Mucosa of descending colon (tissue), 3 donors: Measurements from ENCODE around the gene CTDSPL. TPM values are rescaled to one million over a fixed set of nuclear protein-coding genes. Genes with fewer than 3 reads are reported as not detected.

Experiments used
- ATAC-seq: fragments of 200-7000 bp; cut with Tn5 transposase; one replicate; pipeline ENCODE4 v1.9.1; 2020; ENCODE audit warnings: mild to moderate bottlenecking, moderate library complexity
- DNase-seq, 3 donors: peaks; one replicate each; pipeline ENCODE4 v3.0.0-alpha.2; 2020
- H3K36me3 ChIP-seq: fragments of 200-600 bp; one replicate; pipeline ENCODE4 v1.8.0; 2021; ENCODE audit warnings: low read depth, mild to moderate bottlenecking
- H3K4me1 ChIP-seq: fragments of 200-600 bp; one replicate; pipeline ENCODE4 v1.8.0; 2021; ENCODE audit warnings: low read depth, mild to moderate bottlenecking
- H3K4me3 ChIP-seq: fragments of 200-600 bp; one replicate; pipeline ENCODE4 v1.8.0; 2021; ENCODE audit warnings: mild to moderate bottlenecking
- H3K9me3 ChIP-seq: fragments of 200-600 bp; one replicate; pipeline ENCODE4 v1.8.0; 2021; ENCODE audit warnings: mild to moderate bottlenecking
- CTCF ChIP-seq: fragments of 200-600 bp; IDR thresholded peaks from one replicate; pipeline ENCODE4 v1.8.0; 2022; ENCODE audit warnings: antibody characterized with exemption, mild to moderate bottlenecking
- intact Hi-C, 2 donors: fragments of 100-400 bp; cut with DNase I in 1 of 2; cut with micrococcal nuclease in 1 of 2; formaldehyde crosslinking; loops; one replicate each; pipeline versions ENCODE4 v1.11.0 to v1.11.1; 2022; cut with DNase I, micrococcal nuclease
- total RNA-seq, 3 donors: library from RNA; stranded (reverse); fragmentation: NEBNext Ultra II Directional in 2 of 3; extraction: Animal tissue kit (Norgen Biotek cat#: 25700) in 2 of 3; gene quantifications; one replicate each; pipeline versions ENCODE4 v1.2.1 to v1.2.4, GENCODE V29; 2021 to 2023
- donor health status: DM: no; HTN: no; CAD: no; lungs with moderate emphysema.
- donor health status: DM: no; HTN: no; CAD: no.
- donor health status: DM: no; HTN: yes; CAD: no.

The CTDSPL gene
- total RNA-seq, 3 donors from 2014 or later = 59.1 to 89.7 (median 88.1) TPM

DNA sequence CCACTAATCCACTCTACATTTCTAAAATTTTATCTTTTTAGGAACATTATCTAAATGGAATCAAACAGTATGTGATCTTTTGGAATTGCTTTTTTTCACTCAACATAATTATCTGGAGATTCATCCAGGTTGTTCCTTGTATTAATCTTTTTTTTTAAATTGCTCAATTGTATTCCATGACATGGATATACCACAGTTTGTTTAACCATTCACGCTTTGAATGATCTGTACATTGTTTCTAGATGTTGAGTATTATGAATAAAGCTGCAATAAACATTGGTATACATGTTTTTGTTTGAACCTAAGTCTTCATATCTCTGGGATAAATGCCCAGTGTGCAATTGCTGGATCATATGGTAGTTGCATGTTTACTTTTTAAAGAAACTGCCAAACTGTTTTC is 5.5 kb downstream of the CTDSPL start:
- no peak for ATAC-seq
- no peaks in the 10 kb centered on the region for H3K36me3 ChIP-seq
- intact Hi-C loops = no loop called here

GRCh38 chr3:37871858-37872257 is 10.2 kb downstream of the CTDSPL start:
- TF ChIP-seq CTCF = no peak
- DNase-seq (no peak), ATAC-seq (no peak)
- H3K4me1 ChIP-seq = no peaks in the 10 kb centered on the region
- H3K4me3 ChIP-seq = no peak overlapping the region
- peaks cover 3% of the 10 kb centered on the region for H3K9me3 ChIP-seq
- H3K36me3 ChIP-seq = no peaks in the 10 kb centered on the region
- intact Hi-C loops = no loop called here

More for the DNA sequence above, 5.5 kb downstream of the CTDSPL start:
- peaks cover 18% of the 10 kb centered on the region for H3K4me1 ChIP-seq
- H3K9me3 ChIP-seq = peaks cover 3% of the 10 kb centered on the region
- no peak overlapping the region for H3K4me3 ChIP-seq
- DNase-seq = no peak
- no peak for TF ChIP-seq CTCF

DNA sequence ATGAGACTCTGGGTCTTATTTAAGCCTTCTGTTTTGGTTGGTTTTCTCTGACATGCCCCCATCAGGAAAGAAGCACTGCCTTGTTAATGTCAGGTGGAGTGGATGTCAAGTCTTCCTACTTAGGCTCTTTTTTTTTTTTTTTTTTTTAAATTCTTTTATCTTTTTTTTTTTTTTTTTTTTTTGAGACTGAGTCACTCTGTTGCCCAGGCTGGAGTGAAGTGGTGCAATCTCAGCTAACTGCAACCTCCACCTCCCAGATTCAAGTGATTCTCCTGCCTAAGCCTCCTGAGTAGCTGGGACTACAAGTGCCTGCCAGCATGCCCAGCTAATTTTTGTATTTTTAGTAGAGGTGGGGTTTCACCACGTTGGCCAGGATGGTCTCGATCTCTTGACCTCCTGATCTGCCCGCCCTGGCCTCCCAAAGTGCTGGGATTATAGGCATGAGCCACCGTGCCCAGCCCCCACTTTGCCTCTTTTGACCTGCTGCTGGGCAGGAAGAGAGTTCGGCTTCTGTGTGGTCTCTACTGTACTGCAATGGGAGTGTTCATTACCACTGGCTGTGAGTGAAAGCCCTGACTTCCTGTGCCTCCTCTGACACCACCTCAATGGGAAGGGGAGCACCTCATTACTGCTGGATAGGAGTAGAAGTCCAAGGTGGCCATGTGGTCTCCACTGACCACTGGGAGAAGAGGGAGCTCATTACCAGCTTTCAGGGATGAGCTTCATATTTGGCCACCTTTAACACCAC is 10.9 kb downstream of the CTDSPL start:
- DNase-seq (no peak), ATAC-seq (no peak)
- peaks cover 3% of the 10 kb centered on the region for H3K9me3 ChIP-seq
- H3K36me3 ChIP-seq = no peaks in the 10 kb centered on the region
- no peaks in the 10 kb centered on the region for H3K4me1 ChIP-seq
- no peak overlapping the region for H3K4me3 ChIP-seq
- intact Hi-C loops = no loop called here
- TF ChIP-seq CTCF = no peak

- no peak for TF ChIP-seq CTCF
- intact Hi-C loops = no loop called here
- Histone ChIP-seq H3K4me3 (no peak overlapping the region), H3K9me3 (peaks cover 3% of the 10 kb centered on the region), H3K36me3 (no peaks in the 10 kb centered on the region), H3K4me1 (no peaks in the 10 kb centered on the region)
- ATAC-seq (no peak), DNase-seq (no peak)
Observed at GRCh38 chr3:37876279-37876678, 14.6 kb downstream of the CTDSPL start.

GRCh38 chr3:37882711-37883110 is 21.0 kb downstream of the CTDSPL start:
- Histone ChIP-seq H3K4me3 (no peak overlapping the region), H3K36me3 (no peaks in the 10 kb centered on the region), H3K4me1 (no peaks in the 10 kb centered on the region), H3K9me3 (no peaks in the 10 kb centered on the region)
- TF ChIP-seq CTCF = no peak
- intact Hi-C loops = no loop called here
- DNase-seq (no peak), ATAC-seq (no peak)
